GM12878 (cell line): ENCODE results near the gene RIMS3. TPM values are rescaled to one million over a fixed set of nuclear protein-coding genes. Genes with fewer than 3 reads are reported as not detected.

ENCODE experiments used
- ATAC-seq: fragments of 200-7000 bp; cut with Tn5 transposase; 3 replicates; pipeline ENCODE4 v1.9.1; 2020; ENCODE audit warnings: mild to moderate bottlenecking, moderate library complexity
- BruUV-seq: library from RNA; stranded (reverse); fragments of 400-500 nt; replicated peaks from 2 replicates; lab custom pipeline; 2021; lab: Mats Ljungman, UMichigan
- CTCF ChIA-PET: fragments of 300-600 bp; sonication (Branson Sonifier 250); formaldehyde crosslinking; extraction: SDS; loops from one replicate; lab custom pipeline; 2021; ENCODE audit warnings: inconsistent platforms; lab: Yijun Ruan, JAX
- POLR2A ChIA-PET: fragments of 350-600 bp; formaldehyde crosslinking; extraction: SDS; loops from one replicate; lab custom pipeline; 2021; ENCODE audit warnings: inconsistent platforms; lab: Charles Lee
- RAD21 ChIA-PET: fragments of 300-600 bp; sonication (Branson Sonifier 250); formaldehyde crosslinking; loops from one replicate; lab custom pipeline; 2023; ENCODE audit warnings: antibody characterized with exemption; ENCODE audit not compliant: unreplicated experiment; lab: Charles Lee
- SMC1A ChIA-PET: fragments of 300-600 bp; sonication (Branson Sonifier 250); formaldehyde crosslinking; loops from one replicate; lab custom pipeline; 2023; ENCODE audit not compliant: unreplicated experiment, uncharacterized antibody; lab: Charles Lee
- DNase-seq: peaks from one replicate; pipeline ENCODE4 v3.0.0-alpha.2; 2011; ENCODE audit warnings: low read depth, low spot score
- FAIRE-seq: peaks from 3 replicates; lab custom pipeline; 2011; peaks lifted over from hg19 to GRCh38; lab: Jason Lieb, UNC
- H2AFZ ChIP-seq: 2 replicates; pipeline ENCODE4 v1.6.0; 2011; ENCODE audit warnings: low read depth, low read length, control low read depth; ENCODE audit not compliant: control insufficient read depth
- H3K27ac ChIP-seq: 2 replicates; pipeline ENCODE4 v1.5.1; 2011; ENCODE audit warnings: control low read depth; ENCODE audit not compliant: control insufficient read depth, insufficient read depth
- H3K27me3 ChIP-seq, 2 experiments: replicated peaks in 1 of 2; 2 replicates each; pipeline versions ENCODE4 v1.6.0 to v1.6.1; 2011; ENCODE audit warnings: low read length in 1 of 2; ENCODE audit not compliant: control insufficient read depth in 2 of 2, insufficient read depth in 2 of 2
- H3K36me3 ChIP-seq, 2 experiments: 2 replicates each; pipeline ENCODE4 v1.5.1; 2011; ENCODE audit warnings: low read length in 1 of 2; ENCODE audit not compliant: control insufficient read depth in 2 of 2, insufficient read depth in 2 of 2
- H3K4me1 ChIP-seq: 2 replicates; pipeline ENCODE4 v1.6.1; 2011; ENCODE audit warnings: mild to moderate bottlenecking, low read length, moderate library complexity, mixed read lengths; ENCODE audit not compliant: control insufficient read depth, insufficient read depth
- H3K4me2 ChIP-seq: 2 replicates; pipeline ENCODE4 v1.6.0; 2011; ENCODE audit warnings: control low read depth; ENCODE audit not compliant: control insufficient read depth, insufficient read depth
- H3K4me3 ChIP-seq: fragments of 200-600 bp; sonication (generic); 2 replicates; pipeline ENCODE4 v1.5.1; 2016
- H3K79me2 ChIP-seq: 2 replicates; pipeline ENCODE4 v1.6.0; 2011; ENCODE audit warnings: low read length; ENCODE audit not compliant: control insufficient read depth, insufficient read depth
- H3K9ac ChIP-seq: 2 replicates; pipeline ENCODE4 v1.8.0; 2011; ENCODE audit warnings: low read length, control low read depth, mixed read lengths; ENCODE audit not compliant: control insufficient read depth, insufficient read depth
- H3K9me3 ChIP-seq: replicated peaks from 3 replicates; pipeline ENCODE4 v1.5.1; 2011; ENCODE audit warnings: mild to moderate bottlenecking, low read length; ENCODE audit not compliant: control insufficient read depth, insufficient read depth
- H4K20me1 ChIP-seq: 2 replicates; pipeline ENCODE4 v1.6.0; 2011; ENCODE audit not compliant: control insufficient read depth, insufficient read depth
- ASH2L ChIP-seq: fragments of 300-600, 200-600 bp; sonication (generic); IDR thresholded peaks from 2 replicates; pipeline ENCODE4 v1.6.1; 2017; ENCODE audit warnings: low read depth, mild to moderate bottlenecking, borderline replicate concordance
- CEBPB ChIP-seq, 2 experiments: fragments of 150-350 bp in 1 of 2; IDR thresholded peaks; 2 replicates each; pipeline ENCODE4 v1.6.1; 2012 to 2014; ENCODE audit warnings: low read depth in 2 of 2, low read length in 2 of 2, borderline replicate concordance in 1 of 2, inconsistent platforms in 1 of 2
- CEBPZ ChIP-seq: fragments of 150-350 bp; IDR thresholded peaks from 2 replicates; pipeline ENCODE4 v1.6.1; 2016; ENCODE audit warnings: low read depth, low read length
- CREB1 ChIP-seq: IDR thresholded peaks from 2 replicates; pipeline ENCODE4 v1.6.1; 2012; ENCODE audit warnings: low read depth, mild to moderate bottlenecking, inconsistent platforms
- FOS ChIP-seq: IDR thresholded peaks from 3 replicates; pipeline ENCODE4 v1.6.1; 2011; ENCODE audit warnings: borderline replicate concordance; ENCODE audit not compliant: insufficient read length; ENCODE audit errors: extremely low read depth
- IKZF2 ChIP-seq, 2 experiments: fragments of 450-650 bp; IDR thresholded peaks; 2 replicates each; pipeline ENCODE4 v1.6.1; 2017; ENCODE audit warnings: mild to moderate bottlenecking in 2 of 2, moderate library complexity in 2 of 2
- KLF5 ChIP-seq: fragments of 450-650 bp; IDR thresholded peaks from 2 replicates; pipeline ENCODE4 v1.6.1; 2014; ENCODE audit warnings: mild to moderate bottlenecking; ENCODE audit not compliant: partially characterized antibody
- PAX8 ChIP-seq: fragments of 450-650 bp; IDR thresholded peaks from 2 replicates; pipeline ENCODE4 v1.6.1; 2017; ENCODE audit warnings: mild to moderate bottlenecking, moderate library complexity
- RELA ChIP-seq: fragments of 450-650 bp; IDR thresholded peaks from 2 replicates; pipeline ENCODE4 v1.8.0; 2014; ENCODE audit warnings: borderline replicate concordance; ENCODE audit not compliant: partially characterized antibody
- SIX5 ChIP-seq: IDR thresholded peaks from 2 replicates; pipeline ENCODE4 v1.6.1; 2011; ENCODE audit warnings: mild to moderate bottlenecking, low read depth, low read length, moderate library complexity; ENCODE audit not compliant: severe bottlenecking
- ZZZ3 ChIP-seq: IDR thresholded peaks from 2 replicates; pipeline ENCODE4 v1.6.1; 2011; ENCODE audit warnings: low read depth; ENCODE audit not compliant: control insufficient read depth, insufficient read length
- WGBS: methylation state at CpG from one replicate; pipeline ENCODE4 v1.1.6; 2016; ENCODE audit warnings: low lambda C conversion rate; ENCODE audit not compliant: insufficient replicate concordance, insufficient coverage; ENCODE audit errors: missing lambda C conversion rate; 5-methylcytosine and 5-hydroxymethylcytosine counted together
- in situ Hi-C: fragments of 300-500 bp; cut with MboI; formaldehyde crosslinking; loops from 9 replicates; pipeline ENCODE4 v1.14.3; 2018; ENCODE audit warnings: mixed read lengths
- intact Hi-C: fragments of 100-400 bp; cut with micrococcal nuclease; formaldehyde crosslinking; loops from one replicate; pipeline ENCODE4 v1.14.2; 2022; ENCODE audit not compliant: unreplicated experiment
- polyA plus RNA-seq, 11 experiments: library from polyadenylated mRNA; depleted of rRNA in 4 of 11; unstranded in 6 of 11; stranded (reverse) in 5 of 11; fragments of >200 nt; fragmentation: Nextera tagmentation in 4 of 11; fragmentation: Illumina TruSeq in 1 of 11; extraction: Ambion mirVana in 4 of 11; extraction: Trizol in 1 of 11; gene quantifications; 1 replicate in 1 of 11; 2 replicates in 10 of 11; pipeline versions ENCODE4 v1.2.1 to v1.2.3, GENCODE V29; 2011 to 2016; ENCODE audit warnings: inconsistent platforms in 2 of 11, missing spikeins in 2 of 11, low read depth in 1 of 11
- total RNA-seq, 4 experiments: library from RNA; depleted of rRNA in 3 of 4; stranded (reverse); fragments of >200 nt in 3 of 4; fragmentation: Illumina TruSeq in 1 of 4; extraction: Trizol in 1 of 4; gene quantifications; 2 replicates each; pipeline versions ENCODE4 v1.2.1 to v1.2.3, GENCODE V29; 2013 to 2021
- TF ChIP-seq, protein P1 (sequence below): IDR thresholded peaks from 2 replicates; pipeline ENCODE4 v1.6.1; 2012; ENCODE audit warnings: low read depth, low read length, improper control_type of control experiment
- TF ChIP-seq, protein P2 (sequence below): fragments of 450-650 bp; IDR thresholded peaks from 2 replicates; pipeline ENCODE4 v1.6.1; 2017; ENCODE audit warnings: mild to moderate bottlenecking, moderate library complexity

The RIMS3 gene
- total and polyA plus RNA-seq, 10 of the 15 experiments (the other 5 are each of a cell fraction or from before 2014, with no cell fraction given) = 0.02 to 4.7 (median 0.39) TPM

GRCh38 chr1:40637470-40638007 lies 27.9 kb downstream of the RIMS3 start (continued):
- TF ChIP-seq RELA = no peak
- TF ChIP-seq ZZZ3 = no peak
- TF ChIP-seq CREB1 = no peak
- TF ChIP-seq, protein P1, sequence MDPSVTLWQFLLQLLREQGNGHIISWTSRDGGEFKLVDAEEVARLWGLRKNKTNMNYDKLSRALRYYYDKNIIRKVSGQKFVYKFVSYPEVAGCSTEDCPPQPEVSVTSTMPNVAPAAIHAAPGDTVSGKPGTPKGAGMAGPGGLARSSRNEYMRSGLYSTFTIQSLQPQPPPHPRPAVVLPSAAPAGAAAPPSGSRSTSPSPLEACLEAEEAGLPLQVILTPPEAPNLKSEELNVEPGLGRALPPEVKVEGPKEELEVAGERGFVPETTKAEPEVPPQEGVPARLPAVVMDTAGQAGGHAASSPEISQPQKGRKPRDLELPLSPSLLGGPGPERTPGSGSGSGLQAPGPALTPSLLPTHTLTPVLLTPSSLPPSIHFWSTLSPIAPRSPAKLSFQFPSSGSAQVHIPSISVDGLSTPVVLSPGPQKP = no peak
- TF ChIP-seq IKZF2 (IDR thresholded peaks at IDR 0.05) = no peak
- TF ChIP-seq CEBPZ = no peak
- TF ChIP-seq CEBPB (IDR thresholded peaks at IDR 0.05; ENCODE audit: borderline replicate concordance in 1 of 2, low read depth in 2 of 2, low read length in 2 of 2) = no peak
- no peak for TF ChIP-seq SIX5

DNA sequence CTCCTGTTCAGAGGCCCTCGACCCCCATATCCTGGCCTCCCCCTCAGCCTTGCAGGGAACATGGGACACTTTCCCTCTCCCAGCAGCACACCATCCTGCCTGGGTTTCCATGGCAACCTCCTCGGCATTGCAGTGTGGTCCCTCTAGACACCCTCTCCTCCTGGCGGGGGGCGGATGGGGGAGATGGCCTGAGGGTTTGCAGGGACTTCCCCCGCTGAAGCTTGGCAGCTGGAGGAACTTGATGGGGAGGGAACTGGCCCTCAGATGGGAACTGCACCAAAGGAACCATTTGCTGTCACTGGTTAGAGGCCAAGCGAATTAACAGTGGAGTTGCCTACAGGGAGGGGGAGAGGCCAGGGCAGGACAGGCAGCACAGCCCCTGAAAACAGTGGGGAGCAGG lies 28.7 kb downstream of the RIMS3 start:
- CTCF ChIA-PET = interaction anchor here (0.8 kb wide), 1 partner anchor 32 kb away, joined by 3 read pairs; no protein-coding TSS in a partner anchor
- no peaks in the 10 kb centered on the region for H3K27me3 ChIP-seq
- H4K20me1 ChIP-seq = no peaks in the 10 kb centered on the region
- H3K79me2 ChIP-seq = no peaks in the 10 kb centered on the region
- TF ChIP-seq KLF5 (no peak), ASH2L (no peak), PAX8 (no peak), FOS (no peak)
- TF ChIP-seq, protein P2, sequence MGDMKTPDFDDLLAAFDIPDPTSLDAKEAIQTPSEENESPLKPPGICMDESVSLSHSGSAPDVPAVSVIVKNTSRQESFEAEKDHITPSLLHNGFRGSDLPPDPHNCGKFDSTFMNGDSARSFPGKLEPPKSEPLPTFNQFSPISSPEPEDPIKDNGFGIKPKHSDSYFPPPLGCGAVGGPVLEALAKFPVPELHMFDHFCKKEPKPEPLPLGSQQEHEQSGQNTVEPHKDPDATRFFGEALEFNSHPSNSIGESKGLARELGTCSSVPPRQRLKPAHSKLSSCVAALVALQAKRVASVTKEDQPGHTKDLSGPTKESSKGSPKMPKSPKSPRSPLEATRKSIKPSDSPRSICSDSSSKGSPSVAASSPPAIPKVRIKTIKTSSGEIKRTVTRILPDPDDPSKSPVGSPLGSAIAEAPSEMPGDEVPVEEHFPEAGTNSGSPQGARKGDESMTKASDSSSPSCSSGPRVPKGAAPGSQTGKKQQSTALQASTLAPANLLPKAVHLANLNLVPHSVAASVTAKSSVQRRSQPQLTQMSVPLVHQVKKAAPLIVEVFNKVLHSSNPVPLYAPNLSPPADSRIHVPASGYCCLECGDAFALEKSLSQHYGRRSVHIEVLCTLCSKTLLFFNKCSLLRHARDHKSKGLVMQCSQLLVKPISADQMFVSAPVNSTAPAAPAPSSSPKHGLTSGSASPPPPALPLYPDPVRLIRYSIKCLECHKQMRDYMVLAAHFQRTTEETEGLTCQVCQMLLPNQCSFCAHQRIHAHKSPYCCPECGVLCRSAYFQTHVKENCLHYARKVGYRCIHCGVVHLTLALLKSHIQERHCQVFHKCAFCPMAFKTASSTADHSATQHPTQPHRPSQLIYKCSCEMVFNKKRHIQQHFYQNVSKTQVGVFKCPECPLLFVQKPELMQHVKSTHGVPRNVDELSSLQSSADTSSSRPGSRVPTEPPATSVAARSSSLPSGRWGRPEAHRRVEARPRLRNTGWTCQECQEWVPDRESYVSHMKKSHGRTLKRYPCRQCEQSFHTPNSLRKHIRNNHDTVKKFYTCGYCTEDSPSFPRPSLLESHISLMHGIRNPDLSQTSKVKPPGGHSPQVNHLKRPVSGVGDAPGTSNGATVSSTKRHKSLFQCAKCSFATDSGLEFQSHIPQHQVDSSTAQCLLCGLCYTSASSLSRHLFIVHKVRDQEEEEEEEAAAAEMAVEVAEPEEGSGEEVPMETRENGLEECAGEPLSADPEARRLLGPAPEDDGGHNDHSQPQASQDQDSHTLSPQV = no peak
- TF ChIP-seq, all 136 proteins: peak for 0
- H3K4me2 ChIP-seq = no peak overlapping the region
- DNase-seq (no peak), ATAC-seq (no peak), FAIRE-seq (no peak)
- no peak overlapping the region for H2AFZ ChIP-seq
- no peak overlapping the region for H3K4me3 ChIP-seq
- H3K4me1 ChIP-seq = no peaks in the 10 kb centered on the region
- ChIA-PET RAD21 (no interaction called here), POLR2A (no interaction called here), SMC1A (no interaction called here)
- no peaks in the 10 kb centered on the region for H3K36me3 ChIP-seq
- in situ Hi-C loops (no loop called here), intact Hi-C loops (no loop called here)
- no TSS peak for BruUV-seq
- H3K9ac ChIP-seq = no peak overlapping the region
- 19% methylated on average over 6 of the region's 6 CpGs for WGBS
- H3K27ac ChIP-seq = no peak overlapping the region
- H3K9me3 ChIP-seq = no peaks in the 10 kb centered on the region; the same call in 2 of the 3 replicates
